ENCODE results near the gene C13orf46.

- no peak for TF ChIP-seq CTCF (IDR thresholded peaks at IDR 0.05)
- no peak for TF ChIP-seq POLR2A (IDR thresholded peaks at IDR 0.05)
Measured at GRCh38 chr13:113960276-113960948, 13.5 kb downstream of the C13orf46 start.

All from esophagus squamous epithelium (tissue), 4 donors.